Mesodermal cell (in vitro differentiated cells): ENCODE data around the gene JMJD8.
A peak's percentile ranks its signal among the peaks of the same experiment; 100 is the strongest.

Experiments
- H3K27ac ChIP-seq: 2 replicates; pipeline ENCODE4 v1.7.0; 2013; ENCODE audit warnings: mild to moderate bottlenecking, low read depth, low read length, moderate library complexity; ENCODE audit not compliant: severe bottlenecking
- H3K36me3 ChIP-seq: 2 replicates; pipeline ENCODE4 v1.7.1; 2013; ENCODE audit warnings: mild to moderate bottlenecking, low read length, moderate library complexity; ENCODE audit not compliant: control insufficient read depth, insufficient read depth
- H3K4me1 ChIP-seq: one replicate; pipeline ENCODE4 v1.7.1; 2013; ENCODE audit warnings: mild to moderate bottlenecking, low read length; ENCODE audit not compliant: insufficient read depth, control insufficient read depth, poor library complexity, severe bottlenecking
- H3K4me3 ChIP-seq: 2 replicates; pipeline ENCODE4 v1.7.0; 2013; ENCODE audit warnings: low read length, control low read depth, mild to moderate bottlenecking; ENCODE audit not compliant: insufficient read depth, poor library complexity, severe bottlenecking; ENCODE audit errors: extremely low read depth
- H3K9me3 ChIP-seq: 2 replicates; pipeline ENCODE4 v1.7.1; 2013; ENCODE audit warnings: mild to moderate bottlenecking, low read length, moderate library complexity; ENCODE audit not compliant: control insufficient read depth
- whole genome bisulfite sequencing, 2 experiments: methylation state at CpG; one replicate each; pipeline ENCODE4 v1.1.5; 2013; ENCODE audit warnings: missing lambda C conversion rate in 2 of 2; ENCODE audit not compliant: insufficient coverage in 2 of 2; 5-methylcytosine and 5-hydroxymethylcytosine counted together

JMJD8 gene

GRCh38 chr16:720990-721764, 37.0 kb upstream of the JMJD8 start, which contains the start of gene ANTKMT:
Gene ANTKMT, plus strand, starts transcription at chr16:721146. Its CDS starts 129 bp downstream, at chr16:721275.
- peak within 1 kb of the TSS; percentile 87 for H3K27ac ChIP-seq
- peaks cover 7% of the 10 kb centered on the region for H3K36me3 ChIP-seq
- H3K9me3 ChIP-seq = no peaks in the 10 kb centered on the region
- peaks cover 14% of the 10 kb centered on the region for H3K4me1 ChIP-seq
- WGBS, 2 experiments = 11% methylated on average over 90 to 97 of the region's 106 CpGs
- H3K4me3 ChIP-seq = peak within 1 kb of the TSS; percentile 67

GRCh38 chr16:720447-720989, 36.4 kb upstream of the JMJD8 start:
- H3K4me1 ChIP-seq = peaks cover 16% of the 10 kb centered on the region
- 0% methylated on average over 34 to 37 of the region's 38 CpGs for WGBS, 2 experiments
- peak overlapping the region; percentile 87 for H3K27ac ChIP-seq
- H3K36me3 ChIP-seq = peaks cover 7% of the 10 kb centered on the region
- H3K4me3 ChIP-seq = peak overlapping the region; percentile 67
- no peaks in the 10 kb centered on the region for H3K9me3 ChIP-seq

GRCh38 chr16:719815-720446, 35.8 kb upstream of the JMJD8 start:
- Histone ChIP-seq H3K36me3 (peaks cover 7% of the 10 kb centered on the region), H3K9me3 (no peaks in the 10 kb centered on the region), H3K4me3 (peak overlapping the region; percentile 67), H3K27ac (peak overlapping the region; percentile 87), H3K4me1 (peaks cover 16% of the 10 kb centered on the region)
- whole genome bisulfite sequencing, 2 experiments = 22 to 32% methylated on average over 6 to 12 of the region's 16 CpGs

- Histone ChIP-seq H3K27ac (no peak overlapping the region), H3K36me3 (peaks cover 7% of the 10 kb centered on the region), H3K4me3 (no peak overlapping the region), H3K9me3 (no peaks in the 10 kb centered on the region), H3K4me1 (peaks cover 16% of the 10 kb centered on the region)
- WGBS, 2 experiments = 91% methylated on average over 3 to 5 of the region's 6 CpGs
Observed at GRCh38 chr16:718922-719321, 34.8 kb upstream of the JMJD8 start.

GRCh38 chr16:718389-718788, 34.3 kb upstream of the JMJD8 start:
- Histone ChIP-seq H3K9me3 (no peaks in the 10 kb centered on the region), H3K4me3 (no peak overlapping the region), H3K36me3 (peaks cover 7% of the 10 kb centered on the region), H3K27ac (no peak overlapping the region), H3K4me1 (peaks cover 16% of the 10 kb centered on the region)
- 86 to 92% methylated on average over 6 to 9 of the region's 9 CpGs for WGBS, 2 experiments

GRCh38 chr16:717450-718245, 33.5 kb upstream of the JMJD8 start:
- Histone ChIP-seq H3K4me3 (no peak overlapping the region), H3K36me3 (peaks cover 5% of the 10 kb centered on the region), H3K9me3 (no peaks in the 10 kb centered on the region), H3K4me1 (peaks cover 16% of the 10 kb centered on the region), H3K27ac (no peak overlapping the region)
- WGBS, 2 experiments = 78 to 83% methylated on average over 26 to 28 of the region's 32 CpGs

GRCh38 chr16:716768-717325, 32.7 kb upstream of the JMJD8 start:
- 92% methylated on average over 17 to 29 of the region's 29 CpGs for WGBS, 2 experiments
- Histone ChIP-seq H3K9me3 (no peaks in the 10 kb centered on the region), H3K36me3 (peaks cover 4% of the 10 kb centered on the region), H3K4me1 (peaks cover 16% of the 10 kb centered on the region), H3K27ac (no peak overlapping the region), H3K4me3 (no peak overlapping the region)

GRCh38 chr16:716200-716568, 32.0 kb upstream of the JMJD8 start:
- Histone ChIP-seq H3K27ac (peak overlapping the region; percentile 53), H3K9me3 (no peaks in the 10 kb centered on the region), H3K4me3 (peak overlapping the region; percentile 58), H3K4me1 (peaks cover 16% of the 10 kb centered on the region), H3K36me3 (peaks cover 4% of the 10 kb centered on the region)
- WGBS, 2 experiments = 18 to 31% methylated on average over 4 to 11 of the region's 12 CpGs

- Histone ChIP-seq H3K27ac (peak overlapping the region; percentile 53), H3K4me3 (peak overlapping the region; percentile 58), H3K9me3 (no peaks in the 10 kb centered on the region), H3K36me3 (peaks cover 4% of the 10 kb centered on the region), H3K4me1 (peaks cover 17% of the 10 kb centered on the region)
- 5% methylated on average over 51 to 69 of the region's 74 CpGs for WGBS, 2 experiments
Observed at GRCh38 chr16:715477-716199, 31.5 kb upstream of the JMJD8 start.
